ENCODE data around the gene ORC2. TPM values are rescaled to one million over a fixed set of nuclear protein-coding genes. Genes with fewer than 3 reads are reported as not detected.
A peak's percentile ranks its signal among the peaks of the same experiment; 100 is the strongest.

ORC2 gene
- total RNA-seq, 1 experiment from 2014 or later, result 56.0 TPM

DNA sequence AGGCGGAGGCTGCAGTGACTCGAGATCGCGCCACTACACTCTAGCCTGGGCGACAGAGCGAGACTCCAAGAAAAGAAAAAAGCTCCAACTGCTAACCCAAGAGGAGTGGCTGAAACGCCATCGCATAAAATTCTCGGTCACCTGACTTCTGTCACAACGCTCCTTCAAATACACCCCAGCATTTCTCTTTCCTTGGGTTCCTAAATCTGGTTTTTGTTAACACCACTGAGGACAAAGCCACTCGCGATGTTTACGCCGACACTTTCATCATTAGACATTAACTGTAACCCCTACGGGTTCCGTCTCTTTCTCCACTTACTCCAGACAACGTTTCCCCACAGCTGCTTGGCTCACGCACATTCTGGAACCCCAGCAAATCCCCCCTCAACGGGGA is 99.7 kb downstream of the ORC2 start (continued):
- TF ChIP-seq ESRRA (CRISPR knock-in tag; IDR thresholded peaks at IDR 0.05; ENCODE audit: borderline replicate concordance), result no peak
- TF ChIP-seq, protein P1, sequence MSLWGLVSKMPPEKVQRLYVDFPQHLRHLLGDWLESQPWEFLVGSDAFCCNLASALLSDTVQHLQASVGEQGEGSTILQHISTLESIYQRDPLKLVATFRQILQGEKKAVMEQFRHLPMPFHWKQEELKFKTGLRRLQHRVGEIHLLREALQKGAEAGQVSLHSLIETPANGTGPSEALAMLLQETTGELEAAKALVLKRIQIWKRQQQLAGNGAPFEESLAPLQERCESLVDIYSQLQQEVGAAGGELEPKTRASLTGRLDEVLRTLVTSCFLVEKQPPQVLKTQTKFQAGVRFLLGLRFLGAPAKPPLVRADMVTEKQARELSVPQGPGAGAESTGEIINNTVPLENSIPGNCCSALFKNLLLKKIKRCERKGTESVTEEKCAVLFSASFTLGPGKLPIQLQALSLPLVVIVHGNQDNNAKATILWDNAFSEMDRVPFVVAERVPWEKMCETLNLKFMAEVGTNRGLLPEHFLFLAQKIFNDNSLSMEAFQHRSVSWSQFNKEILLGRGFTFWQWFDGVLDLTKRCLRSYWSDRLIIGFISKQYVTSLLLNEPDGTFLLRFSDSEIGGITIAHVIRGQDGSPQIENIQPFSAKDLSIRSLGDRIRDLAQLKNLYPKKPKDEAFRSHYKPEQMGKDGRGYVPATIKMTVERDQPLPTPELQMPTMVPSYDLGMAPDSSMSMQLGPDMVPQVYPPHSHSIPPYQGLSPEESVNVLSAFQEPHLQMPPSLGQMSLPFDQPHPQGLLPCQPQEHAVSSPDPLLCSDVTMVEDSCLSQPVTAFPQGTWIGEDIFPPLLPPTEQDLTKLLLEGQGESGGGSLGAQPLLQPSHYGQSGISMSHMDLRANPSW (CRISPR knock-in tag; conservative IDR thresholded peaks at IDR 0.05; ENCODE audit: low read depth), result no peak
- no peak for TF ChIP-seq NR1H2 (CRISPR knock-in tag; IDR thresholded peaks at IDR 0.05)
- no peak for TF ChIP-seq NFYB (CRISPR knock-in tag; conservative IDR thresholded peaks at IDR 0.05; ENCODE audit: low read depth)
- no peak for TF ChIP-seq MYBL2 (CRISPR knock-in tag; IDR thresholded peaks at IDR 0.05)

GRCh38 chr2:200862532-200863000 is 100.9 kb downstream of the ORC2 start:
- Mint-ChIP-seq H3K9me3 (no peaks in the 10 kb centered on the region), H3K36me3 (peaks cover 40% of the 10 kb centered on the region), H3K27me3 (ENCODE audit: low read depth) (no peaks in the 10 kb centered on the region), H3K4me3 (peak overlapping the region; percentile 97), H3K4me1 (peaks cover 24% of the 10 kb centered on the region), H3K27ac (peak overlapping the region; percentile 93)
- no peak for ATAC-seq
- ChIA-PET POLR2A (no interaction called here), CTCF (interaction anchor here (2.4 kb wide), 1 partner anchor 149 kb away, joined by 13 read pairs; no protein-coding TSS in a partner anchor)
- TF ChIP-seq, protein P2, sequence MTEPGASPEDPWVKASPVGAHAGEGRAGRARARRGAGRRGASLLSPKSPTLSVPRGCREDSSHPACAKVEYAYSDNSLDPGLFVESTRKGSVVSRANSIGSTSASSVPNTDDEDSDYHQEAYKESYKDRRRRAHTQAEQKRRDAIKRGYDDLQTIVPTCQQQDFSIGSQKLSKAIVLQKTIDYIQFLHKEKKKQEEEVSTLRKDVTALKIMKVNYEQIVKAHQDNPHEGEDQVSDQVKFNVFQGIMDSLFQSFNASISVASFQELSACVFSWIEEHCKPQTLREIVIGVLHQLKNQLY (CRISPR knock-in tag; IDR thresholded peaks at IDR 0.05), result no peak
- TF ChIP-seq, protein P3, sequence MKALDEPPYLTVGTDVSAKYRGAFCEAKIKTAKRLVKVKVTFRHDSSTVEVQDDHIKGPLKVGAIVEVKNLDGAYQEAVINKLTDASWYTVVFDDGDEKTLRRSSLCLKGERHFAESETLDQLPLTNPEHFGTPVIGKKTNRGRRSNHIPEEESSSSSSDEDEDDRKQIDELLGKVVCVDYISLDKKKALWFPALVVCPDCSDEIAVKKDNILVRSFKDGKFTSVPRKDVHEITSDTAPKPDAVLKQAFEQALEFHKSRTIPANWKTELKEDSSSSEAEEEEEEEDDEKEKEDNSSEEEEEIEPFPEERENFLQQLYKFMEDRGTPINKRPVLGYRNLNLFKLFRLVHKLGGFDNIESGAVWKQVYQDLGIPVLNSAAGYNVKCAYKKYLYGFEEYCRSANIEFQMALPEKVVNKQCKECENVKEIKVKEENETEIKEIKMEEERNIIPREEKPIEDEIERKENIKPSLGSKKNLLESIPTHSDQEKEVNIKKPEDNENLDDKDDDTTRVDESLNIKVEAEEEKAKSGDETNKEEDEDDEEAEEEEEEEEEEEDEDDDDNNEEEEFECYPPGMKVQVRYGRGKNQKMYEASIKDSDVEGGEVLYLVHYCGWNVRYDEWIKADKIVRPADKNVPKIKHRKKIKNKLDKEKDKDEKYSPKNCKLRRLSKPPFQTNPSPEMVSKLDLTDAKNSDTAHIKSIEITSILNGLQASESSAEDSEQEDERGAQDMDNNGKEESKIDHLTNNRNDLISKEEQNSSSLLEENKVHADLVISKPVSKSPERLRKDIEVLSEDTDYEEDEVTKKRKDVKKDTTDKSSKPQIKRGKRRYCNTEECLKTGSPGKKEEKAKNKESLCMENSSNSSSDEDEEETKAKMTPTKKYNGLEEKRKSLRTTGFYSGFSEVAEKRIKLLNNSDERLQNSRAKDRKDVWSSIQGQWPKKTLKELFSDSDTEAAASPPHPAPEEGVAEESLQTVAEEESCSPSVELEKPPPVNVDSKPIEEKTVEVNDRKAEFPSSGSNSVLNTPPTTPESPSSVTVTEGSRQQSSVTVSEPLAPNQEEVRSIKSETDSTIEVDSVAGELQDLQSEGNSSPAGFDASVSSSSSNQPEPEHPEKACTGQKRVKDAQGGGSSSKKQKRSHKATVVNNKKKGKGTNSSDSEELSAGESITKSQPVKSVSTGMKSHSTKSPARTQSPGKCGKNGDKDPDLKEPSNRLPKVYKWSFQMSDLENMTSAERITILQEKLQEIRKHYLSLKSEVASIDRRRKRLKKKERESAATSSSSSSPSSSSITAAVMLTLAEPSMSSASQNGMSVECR (CRISPR knock-in tag; IDR thresholded peaks at IDR 0.05; ENCODE audit: borderline replicate concordance), result peak; percentile 48; the same call in 1 of the 2 replicates
- DNase-seq (ENCODE audit: low spot score), result no peak

GRCh38 chr2:200861617-200862155 is 101.8 kb downstream of the ORC2 start:
- Mint-ChIP-seq H3K9me3 (no peaks in the 10 kb centered on the region), H3K4me1 (peaks cover 24% of the 10 kb centered on the region), H3K36me3 (peaks cover 49% of the 10 kb centered on the region), H3K4me3 (peak overlapping the region; percentile 97), H3K27ac (peak overlapping the region; percentile 27), H3K27me3 (ENCODE audit: low read depth) (no peaks in the 10 kb centered on the region)
- TF ChIP-seq JAZF1 (CRISPR knock-in tag; IDR thresholded peaks at IDR 0.05) (no peak), MXD4 (CRISPR knock-in tag; IDR thresholded peaks at IDR 0.05; ENCODE audit: borderline replicate concordance) (no peak), ZBTB43 (CRISPR knock-in tag; IDR thresholded peaks at IDR 0.05) (no peak), NR1H2 (CRISPR knock-in tag; IDR thresholded peaks at IDR 0.05) (no peak), NR2C2 (CRISPR knock-in tag; IDR thresholded peaks at IDR 0.05) (no peak)
- TF ChIP-seq, protein P3 (CRISPR knock-in tag; IDR thresholded peaks at IDR 0.05; ENCODE audit: borderline replicate concordance), result no peak
- TF ChIP-seq, protein P4, sequence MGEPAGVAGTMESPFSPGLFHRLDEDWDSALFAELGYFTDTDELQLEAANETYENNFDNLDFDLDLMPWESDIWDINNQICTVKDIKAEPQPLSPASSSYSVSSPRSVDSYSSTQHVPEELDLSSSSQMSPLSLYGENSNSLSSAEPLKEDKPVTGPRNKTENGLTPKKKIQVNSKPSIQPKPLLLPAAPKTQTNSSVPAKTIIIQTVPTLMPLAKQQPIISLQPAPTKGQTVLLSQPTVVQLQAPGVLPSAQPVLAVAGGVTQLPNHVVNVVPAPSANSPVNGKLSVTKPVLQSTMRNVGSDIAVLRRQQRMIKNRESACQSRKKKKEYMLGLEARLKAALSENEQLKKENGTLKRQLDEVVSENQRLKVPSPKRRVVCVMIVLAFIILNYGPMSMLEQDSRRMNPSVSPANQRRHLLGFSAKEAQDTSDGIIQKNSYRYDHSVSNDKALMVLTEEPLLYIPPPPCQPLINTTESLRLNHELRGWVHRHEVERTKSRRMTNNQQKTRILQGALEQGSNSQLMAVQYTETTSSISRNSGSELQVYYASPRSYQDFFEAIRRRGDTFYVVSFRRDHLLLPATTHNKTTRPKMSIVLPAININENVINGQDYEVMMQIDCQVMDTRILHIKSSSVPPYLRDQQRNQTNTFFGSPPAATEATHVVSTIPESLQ (CRISPR knock-in tag; IDR thresholded peaks at IDR 0.05), result no peak
- ATAC-seq (no peak), DNase-seq (ENCODE audit: low spot score) (no peak)
- ChIA-PET CTCF (no interaction called here), POLR2A (no interaction called here)

Measured in WTC11 (cell line).